HFF-Myc (cell line): ENCODE results near the gene CDKL2.

Source experiments
- DNase-seq: peaks from one replicate; pipeline ENCODE4 v3.0.0-alpha.2; 2011; ENCODE audit warnings: low read depth; ENCODE audit errors: extremely low read depth
- H3K4me3 ChIP-seq: replicated peaks from 2 replicates; pipeline ENCODE4 v1.5.1; 2011; ENCODE audit warnings: low read depth, mild to moderate bottlenecking, control low read depth, low read length
- CTCF ChIP-seq: IDR thresholded peaks from 2 replicates; pipeline ENCODE4 v1.5.1; 2012; ENCODE audit warnings: mild to moderate bottlenecking, low read depth, low read length, control low read depth; ENCODE audit errors: missing control alignments

Gene CDKL2

GRCh38 chr4:75596061-75596460 is 34.3 kb downstream of the CDKL2 start:
- H3K4me3 ChIP-seq, result no peak overlapping the region
- no peak for TF ChIP-seq CTCF
- no peak for DNase-seq

GRCh38 chr4:75593393-75593792 is 36.9 kb downstream of the CDKL2 start:
- H3K4me3 ChIP-seq, result no peak overlapping the region
- DNase-seq, result no peak
- no peak for TF ChIP-seq CTCF

GRCh38 chr4:75584067-75584466 is 46.3 kb downstream of the CDKL2 start:
- no peak overlapping the region for H3K4me3 ChIP-seq
- TF ChIP-seq CTCF, result no peak
- DNase-seq, result no peak

- no peak for TF ChIP-seq CTCF
- no peak overlapping the region for H3K4me3 ChIP-seq
- DNase-seq, result no peak
Measured at GRCh38 chr4:75567725-75568124, 62.6 kb downstream of the CDKL2 start.

- no peak overlapping the region for H3K4me3 ChIP-seq
- no peak for DNase-seq
- TF ChIP-seq CTCF, result no peak
Measured at GRCh38 chr4:75566911-75567310, 63.4 kb downstream of the CDKL2 start.

GRCh38 chr4:75565481-75565880 is 64.8 kb downstream of the CDKL2 start:
- TF ChIP-seq CTCF, result no peak
- DNase-seq, result no peak
- H3K4me3 ChIP-seq, result no peak overlapping the region

- H3K4me3 ChIP-seq, result no peak overlapping the region
- TF ChIP-seq CTCF, result no peak
- DNase-seq, result no peak
Measured at GRCh38 chr4:75564023-75564422, 66.3 kb downstream of the CDKL2 start.
